Breast epithelium (tissue), 4 donors: ENCODE measurements around the gene SERP2. TPM values are rescaled to one million over a fixed set of nuclear protein-coding genes. Genes with fewer than 3 reads are reported as not detected.

Experiments used
- DNase-seq, 2 donors: peaks; one replicate each; pipeline ENCODE4 v3.0.0-alpha.2; 2019; ENCODE audit warnings: low spot score in 2 of 2
- H3K27ac ChIP-seq, 2 donors: fragments of 200-600 bp; sonication (generic) in 1 of 2; one replicate each; pipeline ENCODE4 v1.5.1; 2016 to 2019; ENCODE audit warnings: mild to moderate bottlenecking in 1 of 2
- H3K27me3 ChIP-seq, 2 donors: fragments of 200-600 bp; sonication (generic) in 1 of 2; one replicate each; pipeline versions ENCODE4 v1.5.1 to v1.6.0; 2017 to 2019; ENCODE audit warnings: control low read depth in 1 of 2, mild to moderate bottlenecking in 1 of 2
- H3K36me3 ChIP-seq: fragments of 200-600 bp; one replicate; pipeline ENCODE4 v1.5.1; 2019
- H3K4me1 ChIP-seq, 2 donors: fragments of 200-600 bp; sonication (generic); one replicate each; pipeline ENCODE4 v1.5.1; 2016 to 2019; ENCODE audit warnings: control low read depth in 1 of 2
- H3K4me3 ChIP-seq, 3 donors: fragments of 200-600 bp; sonication (generic); 1 replicate in 2 of 3; 2 replicates in 1 of 3; pipeline ENCODE4 v1.5.1; 2016 to 2019; ENCODE audit warnings: mild to moderate bottlenecking in 3 of 3, moderate library complexity in 2 of 3
- H3K9me3 ChIP-seq, 2 donors: fragments of 200-600 bp; sonication (generic) in 1 of 2; one replicate each; pipeline ENCODE4 v1.5.1; 2016 to 2019; ENCODE audit warnings: control low read depth in 1 of 2
- CTCF ChIP-seq, 3 donors: fragments of 450-650 bp; IDR thresholded peaks; one replicate each; pipeline ENCODE4 v1.5.1; 2016 to 2017; ENCODE audit warnings: antibody characterized with exemption in 3 of 3, mild to moderate bottlenecking in 3 of 3, moderate library complexity in 3 of 3
- POLR2A ChIP-seq: fragments of 450-650 bp; IDR thresholded peaks from one replicate; pipeline ENCODE4 v1.6.1; 2016; ENCODE audit warnings: antibody characterized with exemption, mild to moderate bottlenecking, moderate library complexity
- POLR2AphosphoS5 ChIP-seq, 3 donors: sonication (generic); formaldehyde crosslinking; IDR thresholded peaks; one replicate each; pipeline ENCODE4 v1.6.1; 2017; ENCODE audit warnings: antibody characterized with exemption in 3 of 3
- intact Hi-C: fragments of 100-400 bp; cut with DNase I; formaldehyde crosslinking; loops from one replicate; pipeline ENCODE4 v1.15.1; 2023; ENCODE audit warnings: low total_unique reads
- total RNA-seq, 3 donors: library from RNA; depleted of rRNA; stranded (reverse); fragments of >200 nt; gene quantifications; one replicate each; pipeline ENCODE4 v1.1.0, GENCODE V29; 2016

The SERP2 gene
- total RNA-seq, 3 donors from 2014 or later = 2.6 to 6.9 (median 6.4) TPM

- no peak for TF ChIP-seq POLR2AphosphoS5 (IDR thresholded peaks at IDR 0.05)
- no peak for TF ChIP-seq POLR2A
- no peak for TF ChIP-seq CTCF (IDR thresholded peaks at IDR 0.05)
- intact Hi-C loops = no loop called here
- no peak for DNase-seq
- Histone ChIP-seq H3K27ac (peak overlapping the region; percentile 61 to 83), H3K9me3 (no peaks in the 10 kb centered on the region), H3K4me3 (no peak overlapping the region), H3K4me1 (peaks cover 0 to 6% of the 10 kb centered on the region in 2 donors), H3K27me3 (no peaks in the 10 kb centered on the region), H3K36me3 (no peaks in the 10 kb centered on the region)
These were observed 41.4 kb upstream of the SERP2 start for GRCh38 chr13:44331912-44332851.

GRCh38 chr13:44333950-44334655 is 39.5 kb upstream of the SERP2 start:
- H3K9me3 ChIP-seq = no peaks in the 10 kb centered on the region
- H3K4me3 ChIP-seq = no peak overlapping the region
- no peaks in the 10 kb centered on the region for H3K36me3 ChIP-seq
- DNase-seq = no peak
- TF ChIP-seq POLR2A (no peak), POLR2AphosphoS5 (IDR thresholded peaks at IDR 0.05) (no peak), CTCF (IDR thresholded peaks at IDR 0.05) (no peak)
- peaks cover 0 to 6% of the 10 kb centered on the region in 2 donors for H3K4me1 ChIP-seq
- H3K27ac ChIP-seq = no peak overlapping the region
- no peaks in the 10 kb centered on the region for H3K27me3 ChIP-seq
- intact Hi-C loops = no loop called here

- Histone ChIP-seq H3K36me3 (no peaks in the 10 kb centered on the region), H3K9me3 (no peaks in the 10 kb centered on the region), H3K27ac (no peak overlapping the region), H3K4me3 (no peak overlapping the region), H3K4me1 (peaks cover 0 to 6% of the 10 kb centered on the region in 2 donors), H3K27me3 (no peaks in the 10 kb centered on the region)
- intact Hi-C loops = no loop called here
- no peak for TF ChIP-seq CTCF (IDR thresholded peaks at IDR 0.05)
- TF ChIP-seq POLR2AphosphoS5 (IDR thresholded peaks at IDR 0.05) = no peak
- no peak for TF ChIP-seq POLR2A
- no peak for DNase-seq
These were observed 38.9 kb upstream of the SERP2 start for GRCh38 chr13:44334751-44335150.

GRCh38 chr13:44336934-44337333 is 36.7 kb upstream of the SERP2 start:
- intact Hi-C loops = no loop called here
- Histone ChIP-seq H3K9me3 (no peaks in the 10 kb centered on the region), H3K27ac (no peak overlapping the region), H3K36me3 (no peaks in the 10 kb centered on the region), H3K4me3 (no peak overlapping the region), H3K27me3 (no peaks in the 10 kb centered on the region), H3K4me1 (peaks cover 0 to 2% of the 10 kb centered on the region in 2 donors)
- no peak for DNase-seq
- TF ChIP-seq POLR2AphosphoS5 (IDR thresholded peaks at IDR 0.05) = no peak
- no peak for TF ChIP-seq POLR2A
- TF ChIP-seq CTCF (IDR thresholded peaks at IDR 0.05) = no peak

- no peak for TF ChIP-seq POLR2AphosphoS5 (IDR thresholded peaks at IDR 0.05)
- no peak for TF ChIP-seq POLR2A
- TF ChIP-seq CTCF (IDR thresholded peaks at IDR 0.05) = no peak
- no peaks in the 10 kb centered on the region for H3K4me1 ChIP-seq
- H3K27me3 ChIP-seq = no peaks in the 10 kb centered on the region
- H3K4me3 ChIP-seq = no peak overlapping the region
- DNase-seq = no peak
- no peaks in the 10 kb centered on the region for H3K9me3 ChIP-seq
- H3K36me3 ChIP-seq = no peaks in the 10 kb centered on the region
- no peak overlapping the region for H3K27ac ChIP-seq
- intact Hi-C loops = no loop called here
These were observed 36.0 kb upstream of the SERP2 start for GRCh38 chr13:44337581-44337980.
